Duodenal mucosa (tissue), 2 donors: ENCODE results near the gene CNTNAP2.

ENCODE experiments used
- H3K27ac ChIP-seq: one replicate; pipeline ENCODE4 v1.7.0; 2013; ENCODE audit warnings: low read depth, low read length
- H3K27me3 ChIP-seq, 2 donors: one replicate each; pipeline ENCODE4 v1.7.0; 2013; ENCODE audit warnings: low read length in 2 of 2, control low read depth in 1 of 2; ENCODE audit not compliant: insufficient read depth in 2 of 2, control insufficient read depth in 1 of 2
- H3K36me3 ChIP-seq, 2 donors: one replicate each; pipeline ENCODE4 v1.7.0; 2013; ENCODE audit warnings: low read length in 2 of 2, control low read depth in 1 of 2; ENCODE audit not compliant: insufficient read depth in 2 of 2, control insufficient read depth in 1 of 2
- H3K4me1 ChIP-seq, 2 donors: one replicate each; pipeline ENCODE4 v1.7.0; 2013; ENCODE audit warnings: low read length in 2 of 2, control low read depth in 1 of 2; ENCODE audit not compliant: insufficient read depth in 2 of 2, control insufficient read depth in 1 of 2
- H3K4me3 ChIP-seq, 2 donors: one replicate each; pipeline ENCODE4 v1.7.0; 2013; ENCODE audit warnings: low read length in 2 of 2, low read depth in 1 of 2
- H3K9ac ChIP-seq, 2 donors: one replicate each; pipeline ENCODE4 v1.7.0; 2013; ENCODE audit warnings: low read length in 2 of 2, low read depth in 1 of 2
- H3K9me3 ChIP-seq, 2 donors: one replicate each; pipeline ENCODE4 v1.7.0; 2013; ENCODE audit warnings: low read length in 2 of 2, control low read depth in 1 of 2; ENCODE audit not compliant: control insufficient read depth in 1 of 2

CNTNAP2 gene

GRCh38 chr7:147013825-147014224 lies 897.2 kb downstream of the CNTNAP2 start:
- no peaks in the 10 kb centered on the region for H3K9me3 ChIP-seq
- H3K4me3 ChIP-seq = no peak overlapping the region
- no peaks in the 10 kb centered on the region for H3K27me3 ChIP-seq
- H3K9ac ChIP-seq = no peak overlapping the region
- no peak overlapping the region for H3K27ac ChIP-seq
- no peaks in the 10 kb centered on the region for H3K4me1 ChIP-seq
- no peaks in the 10 kb centered on the region for H3K36me3 ChIP-seq

DNA sequence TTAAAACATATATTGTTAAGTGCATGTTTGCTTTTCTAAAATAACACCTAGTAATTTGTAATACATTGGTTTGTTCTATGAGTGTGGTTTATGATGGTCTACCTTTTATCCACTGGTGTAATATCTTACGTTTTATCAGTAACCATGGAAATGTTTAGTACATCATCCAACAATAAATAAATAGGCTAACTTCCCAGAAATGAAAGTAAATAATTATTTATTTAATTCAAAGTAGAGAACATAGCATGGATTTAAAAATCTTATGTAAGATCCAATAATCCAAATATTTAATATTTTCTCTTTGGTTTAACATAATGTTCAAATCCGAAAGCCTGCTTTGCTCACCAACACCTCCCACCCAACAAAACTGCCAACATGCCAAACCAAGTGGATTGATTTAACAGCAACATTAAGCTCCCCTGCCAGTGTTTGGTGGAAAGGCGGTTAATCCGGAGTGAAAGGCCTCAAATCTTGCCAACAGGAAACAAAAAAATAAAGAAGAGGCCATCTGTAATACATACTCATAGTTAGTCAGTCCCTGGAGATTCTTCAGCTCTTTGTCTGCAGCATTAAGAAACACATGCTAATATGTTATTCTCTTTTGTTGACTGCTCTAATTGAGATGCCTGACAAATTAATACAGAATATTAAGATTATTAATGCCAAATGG lies 897.8 kb downstream of the CNTNAP2 start:
- no peak overlapping the region for H3K27ac ChIP-seq
- H3K4me3 ChIP-seq = no peak overlapping the region
- no peaks in the 10 kb centered on the region for H3K27me3 ChIP-seq
- H3K9ac ChIP-seq = no peak overlapping the region
- no peaks in the 10 kb centered on the region for H3K36me3 ChIP-seq
- H3K4me1 ChIP-seq = no peaks in the 10 kb centered on the region
- no peaks in the 10 kb centered on the region for H3K9me3 ChIP-seq

DNA sequence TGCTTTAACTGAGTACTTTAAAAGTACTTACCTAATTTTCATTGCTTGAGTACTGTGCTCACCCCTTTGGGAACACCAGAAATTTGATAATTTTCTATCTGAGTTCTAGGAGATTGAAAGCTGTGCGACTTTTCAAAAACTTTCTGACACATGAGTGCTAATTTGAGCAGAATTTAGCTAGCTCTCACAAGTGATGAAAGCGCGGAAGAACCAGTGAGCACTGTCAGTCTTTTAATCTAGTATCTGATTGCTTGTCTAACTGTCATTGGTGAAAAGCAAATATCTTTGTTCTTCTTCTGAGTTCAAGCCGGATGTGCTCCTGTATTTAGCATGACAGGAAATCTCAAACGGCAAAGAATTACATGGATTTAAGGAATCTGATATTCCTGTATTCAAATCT lies 899.4 kb downstream of the CNTNAP2 start:
- H3K27ac ChIP-seq = no peak overlapping the region
- no peak overlapping the region for H3K9ac ChIP-seq
- no peak overlapping the region for H3K4me3 ChIP-seq
- H3K4me1 ChIP-seq = no peaks in the 10 kb centered on the region
- no peaks in the 10 kb centered on the region for H3K9me3 ChIP-seq
- H3K27me3 ChIP-seq = no peaks in the 10 kb centered on the region
- no peaks in the 10 kb centered on the region for H3K36me3 ChIP-seq

GRCh38 chr7:147022056-147022455 lies 905.5 kb downstream of the CNTNAP2 start:
- H3K27ac ChIP-seq = no peak overlapping the region
- H3K9ac ChIP-seq = no peak overlapping the region
- no peaks in the 10 kb centered on the region for H3K27me3 ChIP-seq
- H3K4me3 ChIP-seq = no peak overlapping the region
- no peaks in the 10 kb centered on the region for H3K36me3 ChIP-seq
- H3K9me3 ChIP-seq = no peaks in the 10 kb centered on the region
- no peaks in the 10 kb centered on the region for H3K4me1 ChIP-seq

- Histone ChIP-seq H3K27me3 (no peaks in the 10 kb centered on the region), H3K36me3 (no peaks in the 10 kb centered on the region), H3K9me3 (no peaks in the 10 kb centered on the region), H3K4me1 (no peaks in the 10 kb centered on the region), H3K4me3 (no peak overlapping the region), H3K27ac (no peak overlapping the region), H3K9ac (no peak overlapping the region)
These were observed 906.8 kb downstream of the CNTNAP2 start for GRCh38 chr7:147023440-147023839.

DNA sequence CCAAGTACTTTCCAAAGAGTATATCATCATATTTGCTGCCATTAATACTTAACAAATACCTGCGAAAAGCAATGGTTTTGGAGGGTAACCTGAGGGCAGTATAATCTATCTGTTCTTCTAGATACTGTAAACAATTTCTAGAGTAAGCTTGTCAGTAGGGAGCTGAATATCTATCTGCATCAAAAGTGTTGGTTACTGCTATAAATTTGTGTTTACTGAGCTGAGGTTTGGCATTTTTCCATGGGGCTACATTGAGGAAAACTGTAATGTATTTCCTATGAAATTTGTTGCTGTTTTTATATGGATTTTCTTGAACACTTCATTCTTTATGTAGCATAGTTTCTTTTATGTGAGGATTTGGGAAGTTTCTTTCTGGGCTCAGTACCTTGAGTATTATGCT lies 913.4 kb downstream of the CNTNAP2 start:
- no peak overlapping the region for H3K27ac ChIP-seq
- H3K27me3 ChIP-seq = no peaks in the 10 kb centered on the region
- no peaks in the 10 kb centered on the region for H3K4me1 ChIP-seq
- no peaks in the 10 kb centered on the region for H3K9me3 ChIP-seq
- H3K9ac ChIP-seq = no peak overlapping the region
- H3K36me3 ChIP-seq = no peaks in the 10 kb centered on the region
- no peak overlapping the region for H3K4me3 ChIP-seq

DNA sequence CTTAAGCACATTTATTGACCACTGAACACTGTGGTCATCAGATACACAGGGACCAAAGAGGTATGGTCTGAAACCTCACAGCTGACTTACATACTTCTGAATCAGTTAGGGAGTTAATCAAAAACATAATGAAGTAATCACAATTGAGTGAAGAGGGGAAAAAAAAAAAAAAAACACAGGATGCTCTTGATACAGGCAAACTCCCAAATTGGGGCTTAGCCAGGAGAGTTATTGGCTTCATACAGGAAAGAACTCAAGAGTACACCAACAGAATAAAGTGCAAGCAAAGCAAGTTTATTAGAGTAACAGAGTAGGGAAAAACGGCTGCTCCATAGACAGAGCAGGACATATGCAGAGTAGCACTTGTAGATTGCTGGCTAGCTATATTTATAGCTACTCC lies 917.0 kb downstream of the CNTNAP2 start:
- no peaks in the 10 kb centered on the region for H3K4me1 ChIP-seq
- no peaks in the 10 kb centered on the region for H3K27me3 ChIP-seq
- H3K27ac ChIP-seq = no peak overlapping the region
- H3K9ac ChIP-seq = no peak overlapping the region
- no peaks in the 10 kb centered on the region for H3K9me3 ChIP-seq
- no peak overlapping the region for H3K4me3 ChIP-seq
- H3K36me3 ChIP-seq = no peaks in the 10 kb centered on the region

DNA sequence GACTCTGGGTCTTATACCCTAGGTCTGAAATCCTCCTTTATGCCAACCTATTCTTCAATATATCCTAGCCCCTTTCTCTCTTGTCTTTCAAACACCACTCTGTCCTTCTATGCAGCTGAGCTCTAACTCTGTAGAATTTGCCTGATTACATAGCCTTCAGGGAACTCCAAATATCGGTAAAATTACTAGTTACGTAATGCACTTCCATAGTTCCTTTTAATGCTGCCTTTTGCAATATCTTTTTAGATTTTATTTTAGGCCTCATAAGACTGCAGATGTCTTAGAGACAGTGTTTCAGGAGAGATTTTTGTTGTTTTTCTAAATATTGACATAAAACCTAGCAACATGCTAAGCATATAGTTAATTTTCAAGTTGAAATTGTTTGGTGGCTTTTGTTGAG lies 924.8 kb downstream of the CNTNAP2 start:
- Histone ChIP-seq H3K4me1 (no peaks in the 10 kb centered on the region), H3K9me3 (no peaks in the 10 kb centered on the region), H3K4me3 (no peak overlapping the region), H3K36me3 (no peaks in the 10 kb centered on the region), H3K27me3 (no peaks in the 10 kb centered on the region), H3K27ac (no peak overlapping the region), H3K9ac (no peak overlapping the region)

GRCh38 chr7:147044941-147045340 lies 928.3 kb downstream of the CNTNAP2 start:
- Histone ChIP-seq H3K9me3 (no peaks in the 10 kb centered on the region), H3K9ac (no peak overlapping the region), H3K27ac (no peak overlapping the region), H3K36me3 (no peaks in the 10 kb centered on the region), H3K27me3 (no peaks in the 10 kb centered on the region), H3K4me1 (no peaks in the 10 kb centered on the region), H3K4me3 (no peak overlapping the region)

- Histone ChIP-seq H3K9me3 (no peaks in the 10 kb centered on the region), H3K9ac (no peak overlapping the region), H3K4me3 (no peak overlapping the region), H3K4me1 (no peaks in the 10 kb centered on the region), H3K27ac (no peak overlapping the region), H3K36me3 (no peaks in the 10 kb centered on the region), H3K27me3 (no peaks in the 10 kb centered on the region)
These were observed 931.1 kb downstream of the CNTNAP2 start for GRCh38 chr7:147047696-147048095.

GRCh38 chr7:147048864-147049263 lies 932.3 kb downstream of the CNTNAP2 start:
- no peak overlapping the region for H3K9ac ChIP-seq
- no peaks in the 10 kb centered on the region for H3K36me3 ChIP-seq
- no peak overlapping the region for H3K27ac ChIP-seq
- H3K4me3 ChIP-seq = no peak overlapping the region
- H3K27me3 ChIP-seq = no peaks in the 10 kb centered on the region
- no peaks in the 10 kb centered on the region for H3K4me1 ChIP-seq
- no peaks in the 10 kb centered on the region for H3K9me3 ChIP-seq
